ENCODE results near the gene PRR35.
A peak's percentile ranks its signal among the peaks of the same experiment; 100 is the strongest.

The PRR35 gene

GRCh38 chr16:548586-548985 lies 11.6 kb upstream of the PRR35 start:
- peaks cover 25% of the 10 kb centered on the region; the same call in 1 of the 2 replicates for H3K36me3 ChIP-seq (ENCODE audit: control insufficient read depth, low read length)

GRCh38 chr16:549544-550263 lies 10.5 kb upstream of the PRR35 start:
- H3K4me2 ChIP-seq (ENCODE audit: low read length): no peak overlapping the region
- peaks cover 25% of the 10 kb centered on the region; the same call in 1 of the 2 replicates for H3K36me3 ChIP-seq (ENCODE audit: control insufficient read depth, low read length)
- TF ChIP-seq EZH2phosphoT487 (IDR thresholded peaks at IDR 0.05; ENCODE audit: borderline replicate concordance, low read length): no peak
- peak; percentile 18 for TF ChIP-seq CTCF (IDR thresholded peaks at IDR 0.05; ENCODE audit: low read depth, low read length, poor library complexity, severe bottlenecking)
- H4K20me1 ChIP-seq (ENCODE audit: control insufficient read depth, insufficient read depth, low read depth, low read length): no peaks in the 10 kb centered on the region; the same call in 1 of the 2 replicates
- H3K9me2 ChIP-seq (replicated peaks; ENCODE audit: control insufficient read depth, low read length): no peaks in the 10 kb centered on the region
- no peaks in the 10 kb centered on the region for H3K9me3 ChIP-seq (ENCODE audit: control insufficient read depth, insufficient read depth, low read length)
- H3K27ac ChIP-seq (ENCODE audit: low read depth, low read length): no peak overlapping the region
- H3K27me3 ChIP-seq (ENCODE audit: control insufficient read depth, low read length): no peaks in the 10 kb centered on the region
- peaks cover 20% of the 10 kb centered on the region for H3K79me2 ChIP-seq (ENCODE audit: control insufficient read depth, low read length)
- no peaks in the 10 kb centered on the region for H3F3A ChIP-seq (ENCODE audit: control insufficient read depth, insufficient read depth)
- no peaks in the 10 kb centered on the region for H3K4me1 ChIP-seq (ENCODE audit: control insufficient read depth, low read length)
- H3K4me3 ChIP-seq (ENCODE audit: low read length): no peak overlapping the region

More at GRCh38 chr16:548586-548985, 11.6 kb upstream of the PRR35 start:
- H3K27ac ChIP-seq (ENCODE audit: low read depth, low read length): no peak overlapping the region
- no peaks in the 10 kb centered on the region for H4K20me1 ChIP-seq (ENCODE audit: control insufficient read depth, insufficient read depth, low read depth, low read length)
- no peaks in the 10 kb centered on the region for H3K9me3 ChIP-seq (ENCODE audit: control insufficient read depth, insufficient read depth, low read length)
- H3F3A ChIP-seq (ENCODE audit: control insufficient read depth, insufficient read depth): no peaks in the 10 kb centered on the region
- H3K4me2 ChIP-seq (ENCODE audit: low read length): no peak overlapping the region
- no peaks in the 10 kb centered on the region for H3K9me2 ChIP-seq (replicated peaks; ENCODE audit: control insufficient read depth, low read length)
- H3K27me3 ChIP-seq (ENCODE audit: control insufficient read depth, low read length): no peaks in the 10 kb centered on the region
- no peak for TF ChIP-seq EZH2phosphoT487 (IDR thresholded peaks at IDR 0.05; ENCODE audit: borderline replicate concordance, low read length)
- no peak for TF ChIP-seq CTCF (IDR thresholded peaks at IDR 0.05; ENCODE audit: low read depth, low read length, poor library complexity, severe bottlenecking)
- peaks cover 29% of the 10 kb centered on the region for H3K79me2 ChIP-seq (ENCODE audit: control insufficient read depth, low read length)
- no peak overlapping the region for H3K4me3 ChIP-seq (ENCODE audit: low read length)
- no peaks in the 10 kb centered on the region for H3K4me1 ChIP-seq (ENCODE audit: control insufficient read depth, low read length)

- H3K27ac ChIP-seq (ENCODE audit: low read depth, low read length): no peak overlapping the region
- no peaks in the 10 kb centered on the region for H3K9me3 ChIP-seq (ENCODE audit: control insufficient read depth, insufficient read depth, low read length)
- H3F3A ChIP-seq (ENCODE audit: control insufficient read depth, insufficient read depth): no peaks in the 10 kb centered on the region
- no peaks in the 10 kb centered on the region for H3K9me2 ChIP-seq (replicated peaks; ENCODE audit: control insufficient read depth, low read length)
- no peaks in the 10 kb centered on the region; the same call in 1 of the 2 replicates for H4K20me1 ChIP-seq (ENCODE audit: control insufficient read depth, insufficient read depth, low read depth, low read length)
- H3K4me3 ChIP-seq (ENCODE audit: low read length): no peak overlapping the region
- peaks cover 25% of the 10 kb centered on the region; the same call in 1 of the 2 replicates for H3K36me3 ChIP-seq (ENCODE audit: control insufficient read depth, low read length)
- no peak overlapping the region for H3K4me2 ChIP-seq (ENCODE audit: low read length)
- H3K4me1 ChIP-seq (ENCODE audit: control insufficient read depth, low read length): no peaks in the 10 kb centered on the region
- TF ChIP-seq CTCF (IDR thresholded peaks at IDR 0.05; ENCODE audit: low read depth, low read length, poor library complexity, severe bottlenecking) (no peak), EZH2phosphoT487 (IDR thresholded peaks at IDR 0.05; ENCODE audit: borderline replicate concordance, low read length) (no peak)
- H3K27me3 ChIP-seq (ENCODE audit: control insufficient read depth, low read length): no peaks in the 10 kb centered on the region
- peaks cover 5% of the 10 kb centered on the region for H3K79me2 ChIP-seq (ENCODE audit: control insufficient read depth, low read length)
These were observed 9.0 kb upstream of the PRR35 start for GRCh38 chr16:551210-551609.

All from DOHH2 (cell line).